Stimulated activated naive CD4-positive, alpha-beta T cell treated with Interleukin-2 at 50 U/mL for 16 hours (primary cell): Measurements from ENCODE around the gene BRPF1.

Source experiments
- DNase-seq: peaks from one replicate; lab custom pipeline; 2025; lab: John Stamatoyannopoulos, UW

BRPF1 gene

DNA sequence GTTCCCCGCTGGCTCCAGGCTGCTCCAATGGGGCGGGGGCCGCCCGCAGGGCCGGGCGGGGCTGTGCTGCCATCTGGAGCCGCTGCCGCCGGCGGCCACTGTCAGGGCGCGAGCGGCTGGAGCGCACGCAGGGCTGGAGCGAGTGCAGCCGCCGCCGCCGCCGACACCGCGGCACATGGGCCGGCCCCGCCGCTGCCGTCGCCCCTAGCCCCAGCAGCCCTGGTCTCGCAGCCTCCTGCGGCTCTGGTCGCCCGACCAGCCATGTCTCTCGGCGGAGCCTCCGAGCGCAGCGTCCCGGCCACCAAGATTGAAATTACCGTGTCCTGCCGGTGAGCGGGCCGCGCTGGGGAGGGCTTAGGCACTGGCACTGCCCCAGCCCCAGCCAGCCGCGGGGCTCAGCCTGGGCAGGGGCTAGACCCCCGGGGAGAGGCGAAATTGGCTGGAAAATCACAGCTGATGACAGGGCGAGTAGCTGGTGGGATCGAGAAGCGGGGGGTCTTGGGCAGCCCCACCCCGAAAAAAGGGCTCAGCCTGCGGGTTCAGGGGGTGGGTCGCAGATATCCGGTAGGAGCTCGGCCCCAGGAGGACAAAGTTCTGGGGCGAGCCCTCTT lies 27.7 kb upstream of the BRPF1 start, which contains the start of gene CPNE9:
Gene CPNE9 (plus strand): TSS at position 98 of the 611 bp plus-strand sequence. CDS start 164 bp downstream, at position 262.
- no peak for DNase-seq

GRCh38 chr3:9704347-9705322 lies 26.9 kb upstream of the BRPF1 start:
- no peak for DNase-seq

DNA sequence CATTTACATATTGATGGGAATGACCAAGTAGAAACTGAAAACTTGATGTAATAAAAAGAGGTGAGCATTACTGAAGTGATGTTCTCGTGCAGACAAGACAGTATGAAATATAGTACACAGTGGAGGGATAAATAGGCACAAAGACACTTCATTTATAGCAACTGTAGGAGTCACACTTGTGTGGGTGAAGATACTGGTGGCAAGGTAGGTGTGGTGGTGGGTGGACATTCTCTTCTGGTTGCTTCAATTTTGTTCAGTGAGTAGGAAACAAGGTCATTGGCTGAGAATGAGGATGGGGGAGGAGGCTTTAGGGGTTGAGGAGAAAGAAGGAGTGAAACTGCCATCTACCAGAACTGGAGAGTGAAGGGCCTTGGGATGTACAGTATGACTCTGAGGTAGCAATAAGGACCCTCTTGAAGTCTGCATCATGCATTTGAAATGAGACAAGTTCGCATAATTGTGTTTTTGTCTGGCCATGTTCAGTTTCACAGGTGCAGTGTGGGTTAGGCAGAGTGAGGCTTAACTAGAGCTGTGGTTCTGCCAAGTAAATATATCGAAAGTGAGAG lies 21.3 kb upstream of the BRPF1 start:
- no peak for DNase-seq

- DNase-seq = no peak
Observed at GRCh38 chr3:9712415-9712814, 19.1 kb upstream of the BRPF1 start.

DNA sequence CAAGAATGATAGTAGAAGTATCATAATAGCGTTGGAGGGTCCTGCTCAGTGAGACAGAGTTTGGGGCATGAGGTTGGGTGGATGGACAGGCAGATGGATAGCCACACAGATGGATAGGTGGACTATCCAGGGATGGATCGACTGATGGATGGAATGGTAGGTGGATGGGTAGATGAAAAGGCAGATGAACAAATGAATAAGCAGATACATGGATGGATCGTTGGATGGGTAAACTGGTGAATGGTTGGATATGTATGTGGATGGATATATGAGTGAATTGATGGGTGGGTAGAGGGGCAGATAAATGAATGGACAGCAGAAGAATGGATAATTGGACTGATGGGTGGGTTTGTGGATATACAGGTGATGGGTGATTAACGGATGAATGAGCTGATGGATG lies 18.4 kb upstream of the BRPF1 start:
- no peak for DNase-seq

DNA sequence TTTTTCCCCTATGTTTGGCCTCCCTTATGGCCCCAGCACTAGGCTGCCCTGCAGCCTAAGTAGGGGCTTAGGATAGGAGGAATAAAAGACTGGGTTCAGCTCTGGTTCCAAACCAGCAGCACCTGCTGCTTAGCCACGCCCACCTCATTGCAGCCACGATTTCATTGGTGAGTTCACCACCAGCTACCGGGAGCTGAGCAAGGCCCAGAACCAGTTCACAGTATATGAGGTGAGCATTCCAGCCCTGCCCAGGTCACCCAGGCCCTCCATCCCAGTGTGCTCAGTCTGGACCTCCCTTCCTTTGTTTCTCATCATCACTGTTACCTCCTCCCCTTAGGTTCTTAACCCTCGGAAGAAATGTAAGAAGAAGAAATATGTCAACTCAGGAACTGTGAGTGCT lies 16.4 kb upstream of the BRPF1 start:
- DNase-seq = no peak

DNA sequence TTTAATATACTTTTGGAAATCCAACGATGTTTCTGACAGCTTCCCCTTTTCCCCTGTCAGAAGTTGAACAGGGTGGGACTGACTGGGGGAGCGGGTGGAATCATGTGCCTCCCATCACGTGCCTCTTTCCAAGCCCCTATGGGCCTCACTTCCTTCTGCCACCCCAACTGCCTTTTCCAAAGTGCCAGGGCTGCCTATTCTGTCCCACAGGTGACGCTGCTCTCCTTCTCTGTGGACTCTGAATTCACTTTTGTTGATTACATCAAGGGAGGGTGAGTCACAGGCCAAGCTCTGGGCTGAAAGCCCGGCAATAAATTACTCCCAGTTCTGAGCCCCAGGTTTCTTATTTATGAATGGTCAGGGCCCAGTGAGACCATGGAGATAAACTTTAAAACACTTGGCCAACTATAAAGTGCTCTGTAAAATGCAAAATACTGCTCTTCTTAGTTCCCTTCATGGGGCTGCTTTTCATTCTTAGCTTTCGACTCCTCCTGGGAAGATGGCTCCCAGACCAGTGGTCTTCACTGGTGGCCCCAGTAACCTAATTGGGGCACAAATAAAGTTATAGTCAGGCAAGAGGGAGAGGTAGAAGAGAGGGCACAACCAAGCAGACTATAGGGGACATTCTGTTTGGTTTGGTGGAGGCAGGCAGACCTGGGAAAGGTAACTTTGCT lies 15.6 kb upstream of the BRPF1 start:
- DNase-seq = peak; percentile 25

GRCh38 chr3:9716801-9717555 lies 14.6 kb upstream of the BRPF1 start:
- no peak for DNase-seq

DNA sequence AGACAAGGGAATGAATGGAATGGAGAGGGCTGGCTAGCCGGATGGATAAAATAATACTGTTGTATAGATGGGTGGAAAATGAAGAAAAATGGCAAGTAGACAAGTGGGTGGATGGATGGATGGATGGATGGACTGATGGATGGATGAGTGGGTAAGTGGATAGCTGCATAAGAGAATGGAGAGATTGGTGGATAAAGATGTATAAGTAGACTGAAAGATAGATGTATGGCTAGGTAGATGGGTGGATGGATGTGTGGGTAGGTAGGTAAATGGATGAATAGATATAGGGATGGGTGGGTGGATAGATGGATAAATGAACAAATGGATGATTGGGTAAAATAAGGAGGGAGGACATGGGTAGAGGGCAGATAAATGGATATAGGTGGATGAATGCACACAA lies 14.0 kb upstream of the BRPF1 start:
- DNase-seq = no peak

DNA sequence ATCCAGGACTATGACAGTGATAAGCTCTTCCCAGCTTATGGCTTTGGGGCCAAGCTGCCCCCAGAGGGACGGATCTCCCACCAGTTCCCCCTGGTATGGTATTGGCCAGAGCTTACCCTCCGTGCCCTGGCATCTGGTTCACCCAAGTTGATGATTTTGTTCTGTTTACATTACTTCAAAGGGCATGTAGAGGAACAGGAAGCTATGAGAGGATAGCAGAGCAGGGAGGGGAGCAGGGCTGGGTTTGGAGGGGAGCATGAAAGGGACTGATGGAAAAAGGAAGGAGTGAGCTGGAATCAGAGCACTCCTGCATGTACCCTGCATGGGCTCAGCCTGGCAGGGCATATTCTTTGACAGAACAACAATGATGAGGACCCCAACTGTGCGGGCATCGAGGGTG lies 13.4 kb upstream of the BRPF1 start:
- no peak for DNase-seq

DNA sequence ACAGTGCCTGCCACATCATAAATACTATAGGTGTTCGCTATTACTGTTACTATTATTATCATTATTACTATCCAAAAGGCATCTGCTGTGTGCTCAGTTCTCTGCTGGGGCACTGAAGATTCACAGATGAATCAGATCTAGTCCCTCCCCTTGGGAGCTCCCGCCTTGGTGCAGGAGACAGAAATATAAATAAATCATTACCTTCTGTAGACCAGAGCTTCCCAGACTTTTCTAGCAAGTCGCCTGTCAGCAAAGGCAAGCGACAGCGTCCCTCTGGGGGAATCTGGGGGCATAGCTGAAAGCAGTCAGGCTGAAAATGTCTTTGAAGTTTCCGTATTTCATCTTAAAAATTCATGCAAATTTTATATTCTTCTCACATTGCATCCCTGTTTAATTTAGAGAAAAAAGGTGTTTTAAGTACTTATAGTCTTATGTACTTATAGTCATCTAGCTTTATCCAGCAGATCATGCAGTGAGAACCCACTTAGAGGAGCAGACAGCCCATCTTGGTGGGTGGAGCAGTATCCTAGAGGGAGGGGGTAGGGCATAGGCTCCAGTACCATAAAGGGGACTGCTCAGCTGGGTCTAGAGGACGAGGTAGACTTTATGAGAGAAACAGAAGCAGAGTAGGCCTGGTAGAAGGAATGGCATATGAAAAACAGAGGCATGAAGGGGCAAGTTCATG lies 10.4 kb upstream of the BRPF1 start:
- DNase-seq = no peak

DNA sequence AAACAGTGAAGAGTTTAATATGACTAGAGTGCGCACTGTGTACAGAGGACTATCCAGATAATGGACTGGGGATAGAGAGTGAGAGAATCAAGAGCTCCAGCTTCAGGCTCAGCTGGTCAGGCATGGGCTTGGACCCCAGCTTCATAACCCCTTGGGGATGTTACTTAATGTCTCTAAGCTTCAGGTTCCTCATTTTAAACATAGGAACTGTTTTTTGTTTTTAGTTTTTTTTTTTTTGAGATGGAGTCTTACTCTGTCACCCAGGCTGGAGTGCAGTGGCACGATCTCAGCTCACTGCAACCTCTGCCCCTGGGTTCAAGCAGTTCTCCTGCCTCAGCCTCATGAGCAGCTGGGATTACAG lies 9.9 kb upstream of the BRPF1 start:
- no peak for DNase-seq

DNA sequence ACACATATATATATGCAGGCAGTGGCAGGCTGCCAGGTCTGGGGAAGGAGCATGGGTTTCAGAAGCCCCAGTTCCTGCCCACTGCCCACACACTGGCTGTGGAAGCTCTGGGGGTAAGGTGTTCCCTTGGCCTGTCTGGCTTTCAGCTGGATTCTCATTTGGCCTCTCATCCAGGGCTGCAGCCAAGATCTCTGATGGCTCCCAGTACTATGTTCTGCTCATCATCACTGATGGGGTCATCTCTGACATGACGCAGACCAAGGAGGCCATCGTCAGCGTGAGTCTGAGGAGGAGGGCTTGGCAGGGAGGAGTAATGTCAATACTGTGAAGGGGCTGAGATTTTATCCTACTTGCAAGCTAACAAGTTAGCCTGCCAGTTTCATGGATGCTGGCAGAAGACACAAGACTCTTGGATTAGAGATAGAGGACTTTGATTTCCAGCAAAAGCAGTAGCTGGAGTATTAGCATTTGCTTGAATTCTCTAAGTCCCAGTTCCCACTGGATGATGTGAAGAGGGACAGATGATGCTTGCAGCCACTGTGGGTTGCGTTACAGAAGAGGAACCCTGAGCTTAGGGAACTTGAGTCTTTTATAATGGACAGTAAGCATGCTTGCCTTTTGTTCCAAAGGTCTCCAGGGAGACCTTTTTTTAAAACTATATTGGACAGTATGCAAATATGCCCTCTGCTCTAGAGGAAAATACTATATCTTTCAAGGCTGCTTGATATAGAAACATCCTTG lies 5.6 kb upstream of the BRPF1 start:
- no peak for DNase-seq

DNA sequence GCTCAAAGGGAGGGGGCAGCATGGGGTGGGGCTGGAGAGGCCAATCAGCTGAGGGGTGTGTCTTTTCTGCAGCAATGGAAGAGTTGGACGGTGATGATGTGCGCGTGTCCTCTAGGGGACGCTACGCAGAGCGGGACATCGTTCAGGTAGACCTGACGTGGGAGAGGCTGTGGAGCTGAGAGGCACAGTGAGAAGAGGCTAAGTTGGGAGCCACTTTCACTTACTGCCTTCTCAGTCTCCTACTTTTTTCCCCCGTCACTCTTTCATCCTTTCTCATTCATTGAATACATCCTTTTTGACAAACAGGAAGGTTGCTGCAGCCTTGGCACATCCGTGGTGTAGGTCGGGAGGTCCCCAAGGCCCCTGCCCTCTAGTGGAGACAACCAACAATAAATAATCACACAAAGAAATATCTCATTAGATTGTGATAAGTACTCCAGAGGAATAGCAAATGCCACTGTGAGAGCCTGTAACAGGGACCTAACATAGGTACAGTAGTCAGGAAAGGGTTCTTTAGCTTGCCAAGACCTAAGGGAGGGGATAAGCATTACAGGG lies 4.4 kb upstream of the BRPF1 start:
- DNase-seq = peak; percentile 53

GRCh38 chr3:9727743-9728142 lies 3.8 kb upstream of the BRPF1 start:
- no peak for DNase-seq

- no peak for DNase-seq
Observed at GRCh38 chr3:9729419-9729818, 2.1 kb upstream of the BRPF1 start.

DNA sequence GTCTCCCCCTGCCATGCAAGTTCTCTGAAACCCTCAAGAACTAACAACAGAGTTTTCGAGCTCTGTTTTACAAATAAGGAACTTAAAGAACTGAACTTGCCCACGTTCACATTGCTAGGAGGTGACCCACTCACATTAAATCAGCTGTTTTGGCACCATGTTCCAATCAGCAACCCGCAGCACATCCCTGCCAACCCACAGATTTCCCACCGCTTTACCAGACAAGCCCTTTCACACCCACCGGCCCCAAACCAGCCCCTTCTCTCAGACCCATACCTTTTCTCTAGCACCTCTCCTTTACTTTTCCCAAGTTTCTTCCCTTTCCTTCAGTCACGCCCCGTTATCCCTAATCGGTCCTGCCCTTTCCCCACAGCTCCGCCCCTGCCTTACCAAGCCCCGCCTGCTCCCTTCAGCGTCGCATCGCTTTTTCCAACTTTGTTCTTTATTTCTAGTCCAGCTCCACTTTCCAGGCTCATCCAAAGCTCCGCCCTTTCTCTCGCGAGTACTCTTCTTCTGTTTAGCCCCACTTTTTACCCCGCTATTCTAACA lies 804 bp upstream of the BRPF1 start:
- DNase-seq = no peak

- peak; percentile 32 for DNase-seq
Observed at GRCh38 chr3:9732080-9732739, 675 bp downstream of the BRPF1 start.

DNA sequence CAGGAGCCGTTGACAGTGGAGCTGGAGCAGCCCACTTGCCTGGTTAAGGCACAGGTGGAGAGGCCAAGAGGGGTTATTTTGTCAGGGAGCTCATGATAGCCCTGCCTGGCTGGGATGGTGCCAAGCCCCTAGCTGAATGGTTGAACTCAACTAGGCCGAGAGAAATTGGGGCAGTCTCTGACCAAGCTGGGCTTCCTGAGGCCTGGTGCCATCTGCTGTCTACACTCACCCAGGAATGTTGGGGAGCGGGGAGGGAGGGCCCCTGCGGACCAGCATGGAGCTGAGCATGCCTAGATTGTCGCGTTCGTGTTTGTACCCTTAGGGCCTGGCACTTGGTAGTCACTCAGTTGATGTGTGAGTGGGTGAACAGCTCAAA lies 1.2 kb downstream of the BRPF1 start:
- DNase-seq = no peak
